Dendritic cell treated with granulocyte-macrophage colony-stimulating factor and Interleukin-4, amounts not matched to agents 40 ng/mL and 50 ng/mL, for 4 days (primary cell): ENCODE measurements around the gene CFAP100.

Experiments used
- H3K27ac Mint-ChIP-seq: one replicate; pipeline ENCODE4 v1.8.0; 2022; ENCODE audit warnings: mild to moderate bottlenecking, mixed read lengths
- H3K27me3 Mint-ChIP-seq: one replicate; pipeline ENCODE4 v1.8.0; 2022; ENCODE audit warnings: mild to moderate bottlenecking, mixed read lengths
- H3K36me3 Mint-ChIP-seq: one replicate; pipeline ENCODE4 v1.8.0; 2022; ENCODE audit warnings: low read depth, mixed read lengths
- H3K4me1 Mint-ChIP-seq: one replicate; pipeline ENCODE4 v1.8.0; 2022; ENCODE audit warnings: low read depth, mixed read lengths
- H3K4me3 Mint-ChIP-seq: one replicate; pipeline ENCODE4 v1.8.0; 2022; ENCODE audit warnings: mild to moderate bottlenecking, moderate library complexity, mixed read lengths
- H3K9me3 Mint-ChIP-seq: one replicate; pipeline ENCODE4 v1.8.0; 2022; ENCODE audit warnings: mixed read lengths
- intact Hi-C: fragments of 100-400 bp; cut with micrococcal nuclease; formaldehyde crosslinking; loops from one replicate; pipeline ENCODE4 v1.15.0; 2022

CFAP100 gene

DNA sequence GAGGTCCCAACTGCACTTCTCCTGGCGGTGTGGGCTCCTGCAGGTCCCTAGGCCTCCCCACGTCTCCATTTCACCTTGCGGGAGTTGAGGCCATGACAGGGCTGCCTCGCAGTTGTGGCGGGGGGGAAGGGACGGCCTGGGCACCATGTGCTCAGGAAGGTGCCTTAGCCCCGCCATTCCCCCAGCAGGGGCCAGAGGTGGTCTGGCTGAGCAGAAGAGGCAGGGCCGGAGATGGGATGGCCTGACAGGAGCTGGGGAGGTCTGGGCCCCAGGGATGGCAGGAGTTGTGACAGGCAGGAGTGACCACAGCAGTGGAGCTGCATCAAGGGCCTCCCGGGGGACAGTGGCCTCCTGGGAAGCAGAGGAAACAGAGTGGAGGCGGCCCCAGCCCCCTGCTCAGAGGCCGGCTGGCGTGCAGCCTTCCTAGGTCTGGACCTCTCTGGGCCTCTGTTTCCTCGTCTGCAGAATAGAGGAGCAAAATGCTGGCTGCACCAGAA lies 18.8 kb upstream of the CFAP100 start:
- intact Hi-C loops, result no loop called here
- Mint-ChIP-seq H3K36me3 (no peaks in the 10 kb centered on the region), H3K4me1 (no peaks in the 10 kb centered on the region), H3K4me3 (no peak overlapping the region), H3K27me3 (peaks cover 8% of the 10 kb centered on the region), H3K9me3 (no peaks in the 10 kb centered on the region), H3K27ac (no peak overlapping the region)

- Mint-ChIP-seq H3K9me3 (no peaks in the 10 kb centered on the region), H3K4me3 (no peak overlapping the region), H3K27ac (no peak overlapping the region), H3K27me3 (peaks cover 8% of the 10 kb centered on the region), H3K36me3 (no peaks in the 10 kb centered on the region), H3K4me1 (no peaks in the 10 kb centered on the region)
- intact Hi-C loops, result no loop called here
Measured at GRCh38 chr3:126376444-126376843, 18.3 kb upstream of the CFAP100 start.

GRCh38 chr3:126377211-126377610 lies 17.5 kb upstream of the CFAP100 start:
- Mint-ChIP-seq H3K9me3 (no peaks in the 10 kb centered on the region), H3K36me3 (no peaks in the 10 kb centered on the region), H3K27me3 (peaks cover 9% of the 10 kb centered on the region)

DNA sequence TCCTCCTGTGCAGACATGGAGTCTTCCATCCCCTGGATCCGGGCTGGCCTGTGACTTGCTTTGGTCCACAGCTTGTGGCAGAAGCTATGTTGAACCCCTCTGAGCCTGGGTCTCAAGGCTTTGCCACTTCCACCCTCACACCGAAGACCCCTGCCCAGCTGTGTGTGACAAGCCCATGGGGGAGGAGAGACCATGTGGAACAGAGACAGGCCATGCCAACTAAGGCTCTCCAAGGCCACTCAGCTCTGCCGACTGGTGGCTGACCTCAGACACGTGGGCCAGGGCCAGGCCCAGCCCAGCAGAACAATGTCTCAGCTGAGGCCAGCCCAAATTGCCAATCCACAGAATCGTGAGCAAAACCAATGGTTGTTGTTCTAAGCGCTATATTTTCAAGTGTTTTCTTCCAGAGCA lies 16.4 kb upstream of the CFAP100 start:
- Mint-ChIP-seq H3K36me3 (no peaks in the 10 kb centered on the region), H3K27me3 (peaks cover 12% of the 10 kb centered on the region), H3K27ac (no peak overlapping the region), H3K4me3 (no peak overlapping the region), H3K4me1 (no peaks in the 10 kb centered on the region), H3K9me3 (no peaks in the 10 kb centered on the region)
- intact Hi-C loops, result no loop called here

More at GRCh38 chr3:126377211-126377610, 17.5 kb upstream of the CFAP100 start:
- H3K27ac Mint-ChIP-seq, result no peak overlapping the region
- no peaks in the 10 kb centered on the region for H3K4me1 Mint-ChIP-seq
- H3K4me3 Mint-ChIP-seq, result no peak overlapping the region
- intact Hi-C loops, result no loop called here

DNA sequence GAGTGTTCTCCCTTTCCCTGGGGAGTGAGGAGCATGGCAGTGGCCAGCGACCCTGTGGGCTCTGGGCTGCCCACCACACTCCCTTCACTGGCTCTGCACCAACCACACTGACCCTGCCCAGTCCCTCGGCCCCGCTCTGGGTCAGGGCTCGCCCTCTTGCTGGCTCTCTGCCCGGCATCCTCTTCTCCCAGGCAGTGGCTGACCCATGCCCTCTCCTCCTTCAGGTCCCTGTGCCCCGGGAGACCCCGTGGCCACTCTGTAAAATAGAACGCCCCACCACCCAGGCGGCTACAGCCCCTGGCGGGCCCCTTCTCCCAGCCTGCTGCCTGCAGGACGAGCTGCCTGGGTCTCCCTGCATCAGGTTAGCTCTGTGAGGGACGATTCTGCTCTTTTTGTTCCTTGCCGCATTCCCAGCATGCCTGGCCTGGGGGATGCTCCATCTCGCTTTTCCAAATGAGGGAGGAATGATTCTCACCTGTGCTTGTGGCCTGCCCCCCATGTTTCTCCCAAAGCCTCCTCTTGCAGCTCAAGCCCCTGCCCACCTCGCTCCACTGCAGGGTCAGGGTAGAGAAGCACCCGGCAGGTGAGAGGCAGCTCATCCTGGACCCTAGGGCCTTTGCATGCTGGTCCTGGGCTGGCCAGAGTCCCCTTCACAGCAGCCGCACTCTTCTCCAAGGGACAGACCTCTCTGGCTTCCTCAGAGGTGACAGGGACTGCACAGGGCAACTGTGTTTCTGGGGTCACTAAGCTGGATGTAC lies 14.5 kb upstream of the CFAP100 start:
- intact Hi-C loops, result loop anchor here (10.0 kb wide), 1 partner anchor 455 kb away; no protein-coding TSS in a partner anchor
- no peaks in the 10 kb centered on the region for H3K36me3 Mint-ChIP-seq

DNA sequence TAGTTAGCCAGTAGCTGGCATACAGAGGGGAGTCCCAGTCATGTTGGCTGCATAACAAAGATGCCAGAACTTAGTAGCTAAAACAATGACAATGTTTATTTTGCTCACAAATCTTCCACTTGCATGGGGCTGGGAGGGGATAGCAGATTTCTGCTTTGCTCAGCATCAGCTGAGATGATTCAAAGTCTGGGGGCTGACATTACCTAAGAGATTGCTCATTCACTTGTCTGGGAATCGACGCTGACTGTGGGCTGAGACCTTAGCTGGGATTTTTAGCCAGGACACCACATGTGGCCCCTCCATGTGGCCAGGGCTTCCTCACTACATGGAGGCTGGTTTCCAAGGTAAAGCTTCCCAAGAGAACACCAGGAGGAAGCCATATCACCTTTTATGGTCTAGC lies 12.7 kb upstream of the CFAP100 start:
- intact Hi-C loops, result loop anchor here (10.0 kb wide), 1 partner anchor 457 kb away; no protein-coding TSS in a partner anchor
- no peaks in the 10 kb centered on the region for H3K36me3 Mint-ChIP-seq
- no peaks in the 10 kb centered on the region for H3K4me1 Mint-ChIP-seq
- H3K4me3 Mint-ChIP-seq, result no peak overlapping the region
- H3K27ac Mint-ChIP-seq, result no peak overlapping the region
- H3K9me3 Mint-ChIP-seq, result no peaks in the 10 kb centered on the region
- H3K27me3 Mint-ChIP-seq, result peaks cover 23% of the 10 kb centered on the region

More for the DNA sequence above, 14.5 kb upstream of the CFAP100 start:
- peaks cover 17% of the 10 kb centered on the region for H3K27me3 Mint-ChIP-seq
- no peaks in the 10 kb centered on the region for H3K4me1 Mint-ChIP-seq
- H3K4me3 Mint-ChIP-seq, result no peak overlapping the region
- no peaks in the 10 kb centered on the region for H3K9me3 Mint-ChIP-seq
- no peak overlapping the region for H3K27ac Mint-ChIP-seq

- Mint-ChIP-seq H3K4me3 (peak overlapping the region; percentile 51), H3K4me1 (peaks cover 13% of the 10 kb centered on the region), H3K36me3 (no peaks in the 10 kb centered on the region), H3K9me3 (no peaks in the 10 kb centered on the region), H3K27ac (peak overlapping the region; percentile 76), H3K27me3 (peaks cover 67% of the 10 kb centered on the region)
- intact Hi-C loops, result loop anchor here (1.0 to 10.0 kb wide), 2 partner anchors 143 to 464 kb away; no protein-coding TSS in a partner anchor
Measured at GRCh38 chr3:126389112-126389793, 5.5 kb upstream of the CFAP100 start.

DNA sequence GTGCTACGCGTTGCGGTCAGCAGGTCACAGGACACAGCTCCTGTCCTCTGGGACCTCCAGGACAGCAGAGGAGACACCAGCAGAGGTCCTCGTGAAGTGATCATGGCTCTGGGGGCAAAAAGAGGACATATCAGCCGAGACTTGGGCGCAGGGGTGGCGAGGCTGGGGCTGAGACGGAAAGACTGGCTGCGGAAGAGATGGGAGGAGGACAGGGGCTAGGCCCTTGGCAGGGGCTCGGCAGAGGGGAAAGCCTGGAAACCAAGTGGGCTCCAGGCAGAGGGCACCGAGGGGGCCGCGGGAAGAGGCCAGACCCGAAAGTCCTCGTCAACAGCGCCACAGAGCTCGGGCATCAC lies 4.9 kb upstream of the CFAP100 start:
- Mint-ChIP-seq H3K36me3 (no peaks in the 10 kb centered on the region), H3K4me3 (no peak overlapping the region), H3K27me3 (peaks cover 72% of the 10 kb centered on the region), H3K4me1 (peaks cover 13% of the 10 kb centered on the region), H3K27ac (peak overlapping the region; percentile 76), H3K9me3 (no peaks in the 10 kb centered on the region)
- intact Hi-C loops, result loop anchor here (1.0 to 10.0 kb wide), 2 partner anchors 143 to 465 kb away; no protein-coding TSS in a partner anchor

GRCh38 chr3:126390201-126390600 lies 4.5 kb upstream of the CFAP100 start:
- Mint-ChIP-seq H3K36me3 (no peaks in the 10 kb centered on the region), H3K9me3 (no peaks in the 10 kb centered on the region), H3K27ac (peak overlapping the region; percentile 76), H3K4me3 (no peak overlapping the region), H3K27me3 (peaks cover 74% of the 10 kb centered on the region), H3K4me1 (peaks cover 13% of the 10 kb centered on the region)
- intact Hi-C loops, result no loop called here

DNA sequence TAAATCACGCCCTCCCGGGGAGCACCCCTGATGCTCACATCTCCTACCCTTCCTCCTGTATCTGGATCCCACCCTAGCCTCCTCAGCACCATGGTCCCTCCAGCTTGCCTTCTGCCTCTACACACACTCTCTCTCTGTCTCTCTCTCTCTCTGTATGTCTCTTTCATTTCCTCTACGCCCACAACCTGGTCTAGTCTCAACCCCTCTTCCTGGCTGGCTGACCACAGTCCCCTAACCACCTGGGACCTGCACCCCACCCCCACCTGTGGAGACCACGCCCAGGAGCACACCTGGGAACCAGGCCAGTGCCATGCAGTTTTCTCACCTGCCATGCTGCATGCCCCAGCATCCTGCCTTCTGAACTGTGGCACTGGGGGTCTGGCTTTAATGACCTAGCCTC lies 4.0 kb upstream of the CFAP100 start:
- Mint-ChIP-seq H3K4me3 (no peak overlapping the region), H3K27ac (no peak overlapping the region), H3K36me3 (no peaks in the 10 kb centered on the region), H3K27me3 (peaks cover 74% of the 10 kb centered on the region), H3K9me3 (no peaks in the 10 kb centered on the region), H3K4me1 (peaks cover 13% of the 10 kb centered on the region)
- intact Hi-C loops, result no loop called here

GRCh38 chr3:126391631-126392030 lies 3.1 kb upstream of the CFAP100 start:
- Mint-ChIP-seq H3K4me3 (no peak overlapping the region), H3K9me3 (no peaks in the 10 kb centered on the region), H3K36me3 (no peaks in the 10 kb centered on the region), H3K27me3 (peaks cover 83% of the 10 kb centered on the region), H3K4me1 (peaks cover 13% of the 10 kb centered on the region), H3K27ac (no peak overlapping the region)
- intact Hi-C loops, result no loop called here

GRCh38 chr3:126392246-126392645 lies 2.5 kb upstream of the CFAP100 start:
- H3K4me3 Mint-ChIP-seq, result no peak overlapping the region
- no peaks in the 10 kb centered on the region for H3K9me3 Mint-ChIP-seq
- intact Hi-C loops, result no loop called here
- no peak overlapping the region for H3K27ac Mint-ChIP-seq
- H3K4me1 Mint-ChIP-seq, result peaks cover 13% of the 10 kb centered on the region
- peaks cover 84% of the 10 kb centered on the region for H3K27me3 Mint-ChIP-seq
- no peaks in the 10 kb centered on the region for H3K36me3 Mint-ChIP-seq

- Mint-ChIP-seq H3K36me3 (peaks cover 5% of the 10 kb centered on the region), H3K9me3 (peaks cover 12% of the 10 kb centered on the region), H3K27ac (no peak overlapping the region), H3K27me3 (peaks cover 83% of the 10 kb centered on the region), H3K4me1 (peaks cover 13% of the 10 kb centered on the region), H3K4me3 (no peak overlapping the region)
- intact Hi-C loops, result no loop called here
Measured at GRCh38 chr3:126393563-126393962, 1.1 kb upstream of the CFAP100 start.

DNA sequence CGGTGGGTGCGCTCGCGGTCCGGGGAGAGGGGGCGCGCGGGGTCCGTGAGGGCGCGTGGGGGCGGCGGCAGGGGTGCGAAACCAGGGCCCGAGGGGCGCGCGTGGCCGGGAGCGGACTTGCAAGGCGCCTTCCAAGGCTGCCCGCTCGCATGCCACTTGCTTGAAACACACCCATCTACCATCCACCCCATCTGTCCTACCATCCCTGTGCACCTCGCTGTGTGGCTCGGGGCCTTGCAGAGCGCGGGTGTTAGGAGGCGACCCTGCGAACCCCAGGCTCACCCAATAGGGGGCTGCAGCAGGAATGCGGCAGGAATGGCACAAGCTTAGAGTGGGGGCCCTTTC lies 240 bp downstream of the CFAP100 start:
- Mint-ChIP-seq H3K4me3 (no peak overlapping the region), H3K9me3 (peaks cover 24% of the 10 kb centered on the region), H3K36me3 (peaks cover 14% of the 10 kb centered on the region), H3K27me3 (peaks cover 77% of the 10 kb centered on the region), H3K4me1 (peaks cover 20% of the 10 kb centered on the region), H3K27ac (no peak overlapping the region)
- intact Hi-C loops, result no loop called here
